ENCODE data around the gene AP5Z1.

Gene AP5Z1

DNA sequence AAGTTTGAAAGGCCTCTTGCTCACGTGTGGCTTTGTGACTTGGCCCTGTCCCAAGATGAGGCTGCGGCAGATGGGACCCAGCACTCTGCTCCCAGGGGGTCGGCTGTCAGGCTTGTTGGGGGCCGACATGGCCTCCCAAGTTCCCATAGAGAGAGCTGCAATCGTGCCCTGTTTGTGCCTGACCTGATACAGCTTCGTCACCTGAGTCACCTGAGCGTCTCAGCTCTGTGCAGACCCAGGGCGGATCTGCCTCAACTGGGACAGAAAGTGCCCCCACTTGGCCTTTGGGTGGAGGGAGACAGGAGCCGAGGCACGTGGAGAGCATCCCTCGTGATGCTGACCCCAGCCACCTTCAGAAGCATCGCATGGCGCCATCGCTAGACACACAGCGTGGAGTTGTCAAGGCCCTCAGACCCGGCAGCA is 64.7 kb downstream of the AP5Z1 start:
- no peak for DNase-seq (ENCODE audit: low read depth in 2 of 2)

Data from stimulated activated CD8-positive, alpha-beta memory T cell treated with anti-CD3 and anti-CD28 coated beads, Interleukin-15, amount 100 ng/mL, for 4 hours (primary cell).